GM21528 (cell line): Measurements from ENCODE around the gene GPR25.
A peak's percentile ranks its signal among the peaks of the same experiment; 100 is the strongest.

Experiments
- ATAC-seq: cut with Tn5 transposase; IDR thresholded peaks from one replicate; pipeline ENCODE4 v1.9.1; 2021; ENCODE audit warnings: mild to moderate bottlenecking, moderate library complexity; ENCODE audit not compliant: unreplicated experiment, low FRiP score

The GPR25 gene

DNA sequence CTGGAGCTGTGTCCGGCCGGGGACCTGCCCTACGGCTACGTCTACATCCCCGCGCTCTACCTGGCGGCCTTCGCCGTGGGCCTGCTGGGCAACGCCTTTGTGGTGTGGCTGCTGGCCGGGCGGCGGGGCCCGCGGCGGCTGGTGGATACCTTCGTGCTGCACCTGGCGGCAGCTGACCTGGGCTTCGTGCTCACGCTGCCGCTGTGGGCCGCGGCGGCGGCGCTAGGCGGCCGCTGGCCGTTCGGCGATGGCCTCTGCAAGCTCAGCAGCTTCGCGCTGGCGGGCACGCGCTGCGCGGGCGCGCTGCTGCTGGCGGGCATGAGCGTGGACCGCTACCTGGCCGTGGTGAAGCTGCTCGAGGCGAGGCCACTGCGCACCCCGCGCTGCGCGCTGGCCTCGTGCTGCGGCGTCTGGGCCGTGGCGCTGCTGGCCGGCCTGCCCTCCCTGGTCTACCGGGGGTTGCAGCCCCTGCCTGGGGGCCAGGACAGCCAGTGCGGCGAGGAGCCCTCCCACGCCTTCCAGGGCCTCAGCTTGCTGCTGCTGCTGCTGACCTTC lies 412 bp downstream of the GPR25 start:
- no peak for ATAC-seq

DNA sequence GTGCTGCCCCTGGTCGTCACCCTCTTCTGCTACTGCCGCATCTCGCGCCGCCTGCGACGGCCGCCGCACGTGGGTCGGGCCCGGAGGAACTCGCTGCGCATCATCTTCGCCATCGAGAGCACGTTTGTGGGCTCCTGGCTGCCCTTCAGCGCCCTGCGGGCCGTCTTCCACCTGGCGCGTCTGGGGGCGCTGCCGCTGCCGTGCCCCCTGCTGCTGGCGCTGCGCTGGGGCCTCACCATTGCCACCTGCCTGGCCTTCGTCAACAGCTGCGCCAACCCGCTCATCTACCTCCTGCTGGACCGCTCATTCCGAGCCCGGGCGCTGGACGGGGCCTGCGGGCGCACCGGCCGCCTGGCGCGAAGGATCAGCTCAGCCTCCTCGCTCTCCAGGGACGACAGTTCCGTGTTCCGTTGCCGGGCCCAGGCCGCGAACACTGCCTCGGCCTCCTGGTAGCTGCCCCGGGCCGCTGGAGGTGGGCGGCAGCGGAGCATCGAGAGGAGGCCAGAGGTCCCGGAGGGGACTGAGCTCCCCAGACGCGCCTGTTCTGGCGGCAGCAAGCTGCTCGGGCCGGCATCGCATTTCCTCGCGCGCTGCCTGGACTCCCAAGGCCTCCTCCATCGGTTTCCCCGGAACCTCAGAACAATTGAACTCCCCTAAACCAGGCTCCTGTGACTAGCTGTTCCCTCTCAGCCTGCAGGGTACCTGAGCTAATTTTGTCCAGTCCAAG lies 1.1 kb downstream of the GPR25 start:
- ATAC-seq: no peak

DNA sequence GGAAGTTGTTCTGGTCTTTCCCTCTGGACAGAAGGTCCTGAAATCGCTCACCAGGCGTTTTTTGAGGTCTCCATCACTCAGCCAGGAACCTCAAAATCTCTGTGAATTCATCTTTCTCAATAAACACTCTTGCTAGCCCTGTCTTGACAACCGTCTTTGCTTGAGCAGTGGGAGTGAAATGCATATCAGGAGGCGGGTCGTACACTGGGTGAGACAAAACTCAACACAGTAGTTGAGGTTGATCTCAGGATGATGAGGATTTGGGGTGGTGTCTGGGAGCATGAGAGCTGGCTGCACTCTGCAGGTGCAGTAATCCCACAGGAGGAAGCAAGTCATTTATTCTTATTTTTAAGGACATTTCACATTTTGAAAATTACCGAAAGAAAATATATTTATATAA lies 1.9 kb downstream of the GPR25 start:
- ATAC-seq: no peak

DNA sequence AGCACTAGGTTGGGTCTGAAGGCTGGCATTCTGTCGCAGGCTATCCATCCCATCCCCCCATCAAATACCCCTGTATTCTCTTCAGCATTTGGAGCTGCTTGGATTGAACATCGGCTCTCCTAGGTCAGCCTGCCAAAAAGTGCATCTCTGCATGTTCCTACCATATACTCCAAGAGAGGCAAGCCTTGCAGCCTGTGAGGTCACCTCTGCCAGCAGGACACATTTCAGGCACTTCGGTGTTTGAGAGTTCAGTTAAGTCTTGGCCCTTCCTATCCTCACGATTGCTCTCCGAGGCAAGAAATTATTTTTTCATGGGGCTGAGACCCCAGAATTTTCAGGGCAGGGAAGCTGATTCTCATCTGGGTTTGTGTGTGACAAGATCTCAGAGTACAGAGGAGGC lies 2.6 kb downstream of the GPR25 start:
- no peak for ATAC-seq

DNA sequence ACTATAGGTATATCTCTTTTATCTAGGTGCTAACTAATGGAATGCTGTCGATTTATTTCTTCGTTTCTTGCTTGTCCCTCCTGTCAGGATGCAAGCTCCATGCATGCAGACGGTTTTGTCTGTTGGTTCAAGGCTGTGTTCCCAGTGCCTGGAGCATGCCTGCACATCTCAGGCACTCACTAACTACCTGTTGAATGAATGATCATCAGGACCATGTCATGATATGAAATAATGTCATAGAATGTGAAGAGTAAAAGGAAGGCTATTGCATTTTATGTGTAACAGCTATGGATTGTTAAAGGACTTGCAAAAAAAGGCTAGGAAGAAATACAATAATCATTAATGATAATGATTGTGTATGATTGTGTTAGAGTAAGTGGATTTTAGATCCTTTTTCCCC lies 4.2 kb downstream of the GPR25 start:
- ATAC-seq: no peak

DNA sequence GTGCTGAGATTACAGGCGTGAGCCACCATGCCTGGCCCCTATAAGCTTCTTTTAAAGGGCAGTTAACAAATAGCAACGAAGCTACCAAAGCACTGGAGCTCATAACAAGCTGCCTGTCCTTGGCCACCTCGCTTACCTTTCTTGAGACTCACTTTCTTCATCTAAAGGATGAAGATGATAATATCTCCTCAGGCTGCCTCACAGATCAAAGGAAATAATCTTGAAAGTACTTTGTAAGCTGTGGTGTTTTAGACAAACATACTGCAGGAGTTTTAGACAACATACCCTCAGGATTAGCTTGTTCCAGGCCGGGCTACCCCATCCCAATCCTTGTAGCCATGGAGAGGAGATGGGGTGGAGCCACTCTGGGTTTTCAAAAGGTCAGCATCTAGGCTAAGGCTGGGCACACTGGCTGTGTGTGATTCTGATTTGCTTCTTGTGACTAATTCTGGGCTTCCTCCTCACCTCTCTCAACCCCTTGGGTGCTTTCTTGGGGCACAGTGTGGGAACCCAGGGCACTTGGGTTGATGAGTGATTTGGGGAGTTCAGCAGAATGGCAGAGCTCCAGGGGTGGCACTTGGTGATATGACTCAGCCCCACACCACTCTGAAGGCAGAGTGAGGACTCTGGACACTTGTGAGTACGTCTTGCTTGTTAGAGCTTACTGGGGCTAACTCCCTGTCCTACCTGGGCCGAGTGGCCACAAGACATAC lies 5.2 kb downstream of the GPR25 start:
- ATAC-seq: no peak

DNA sequence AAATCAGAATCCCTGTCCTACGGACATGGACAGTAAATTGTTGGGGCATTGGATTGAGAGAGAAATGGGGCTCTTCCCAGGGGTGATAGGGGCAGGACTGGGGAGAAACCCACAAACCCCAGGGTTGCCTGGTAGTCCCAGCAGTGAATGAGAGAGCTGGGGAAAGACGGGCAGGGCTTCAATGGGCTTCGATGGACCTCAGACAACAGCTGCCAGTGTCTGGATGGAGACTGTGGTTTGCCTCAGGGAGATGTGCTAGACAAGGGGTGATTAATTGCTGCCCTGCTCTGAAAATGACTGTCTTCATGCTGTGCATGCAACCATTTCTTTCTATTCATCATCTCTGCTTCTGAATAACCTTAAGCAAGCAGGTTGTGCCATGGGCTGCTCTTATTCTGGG lies 7.4 kb downstream of the GPR25 start:
- ATAC-seq: peak; percentile 79

DNA sequence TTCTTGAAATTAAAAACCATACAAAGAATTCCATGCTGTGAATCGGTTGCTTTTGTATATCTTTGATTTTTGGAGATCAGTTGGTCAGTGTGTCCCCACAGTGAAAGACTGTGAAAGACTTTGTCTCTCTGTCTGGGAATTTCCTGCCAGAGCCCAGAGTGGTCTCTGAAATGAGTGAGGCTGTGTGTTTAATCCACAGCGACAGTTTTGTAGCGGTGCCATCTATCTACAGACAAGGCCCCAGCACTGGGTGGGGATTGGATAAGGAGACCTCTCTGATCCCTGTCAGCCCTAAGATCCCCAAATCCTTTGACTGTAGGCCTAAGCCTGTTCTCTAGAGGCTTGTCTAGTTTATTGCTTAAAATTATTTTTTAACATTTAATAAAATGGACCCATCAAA lies 10.3 kb downstream of the GPR25 start:
- no peak for ATAC-seq

DNA sequence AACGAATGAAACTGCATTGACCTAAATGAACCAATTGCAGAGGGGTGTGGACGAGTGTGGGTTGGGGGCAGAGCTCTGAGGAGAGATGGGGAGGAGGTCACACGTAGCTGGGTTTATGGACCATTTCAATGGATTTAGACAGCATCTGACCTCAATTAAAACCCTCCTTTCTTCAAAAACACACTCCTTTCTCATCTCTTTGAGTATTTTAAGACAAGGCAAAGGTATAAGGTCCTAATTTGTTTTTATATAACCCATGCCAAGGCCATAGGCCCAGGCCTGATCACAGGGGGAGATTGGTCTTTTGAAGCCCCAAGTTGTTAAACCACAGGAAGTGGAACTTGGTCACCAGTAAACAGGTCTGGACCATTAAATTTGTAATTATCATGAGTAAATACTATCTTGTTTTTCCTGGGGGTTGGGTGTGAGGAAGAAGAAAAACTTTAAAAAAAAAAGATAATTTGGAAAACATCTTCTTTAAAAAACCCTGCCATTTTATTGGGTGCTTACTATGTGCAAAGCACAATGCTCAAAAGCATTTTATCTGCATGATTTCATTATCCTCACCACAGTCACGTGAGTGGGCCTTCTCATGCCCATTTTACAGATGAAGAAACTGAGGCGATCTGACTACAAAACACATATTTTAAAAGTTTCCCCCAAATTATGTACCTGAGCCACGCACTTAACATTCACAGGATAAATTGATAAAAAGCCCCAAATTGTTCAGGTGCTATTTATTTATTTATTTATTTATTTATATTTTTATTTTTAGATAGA lies 13.0 kb downstream of the GPR25 start:
- no peak for ATAC-seq

DNA sequence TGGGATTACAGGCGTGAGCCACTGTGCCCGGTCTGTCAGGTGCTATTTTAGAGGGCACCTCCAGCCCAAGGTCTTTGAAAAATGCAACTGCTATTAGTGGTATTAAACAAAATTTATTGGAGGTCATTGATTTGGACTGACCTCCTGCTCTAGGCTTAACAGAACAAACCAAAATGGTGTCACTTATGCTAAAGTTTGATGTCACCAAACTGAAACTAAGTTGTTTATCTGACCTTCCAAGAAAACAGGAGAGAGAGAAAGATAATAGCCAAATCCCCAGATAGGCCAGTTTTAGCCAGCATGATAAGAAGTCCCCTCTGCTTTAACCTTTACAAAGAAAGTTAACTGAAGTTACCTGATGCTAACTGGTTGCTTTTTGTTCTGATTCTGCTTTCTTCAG lies 13.8 kb downstream of the GPR25 start:
- ATAC-seq: no peak

DNA sequence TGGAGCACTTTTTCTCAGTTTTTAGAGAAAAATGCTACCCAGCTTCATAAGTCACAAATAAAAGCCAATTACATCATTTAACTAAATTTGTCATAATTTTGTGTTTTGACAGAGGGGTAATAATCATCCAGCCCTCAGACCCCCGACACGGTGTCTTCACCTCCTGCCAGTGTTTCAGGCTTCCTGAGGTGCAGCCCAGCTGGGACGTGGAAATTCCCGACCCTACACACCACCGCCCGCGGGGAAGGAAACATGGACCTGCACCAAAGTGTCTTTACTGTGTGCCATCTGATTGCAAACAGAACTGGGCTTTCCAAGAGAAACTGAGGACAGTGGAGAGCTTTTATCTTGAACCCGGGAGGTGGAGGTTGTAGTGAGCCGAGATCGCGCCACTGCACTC lies 14.3 kb downstream of the GPR25 start:
- ATAC-seq: no peak

DNA sequence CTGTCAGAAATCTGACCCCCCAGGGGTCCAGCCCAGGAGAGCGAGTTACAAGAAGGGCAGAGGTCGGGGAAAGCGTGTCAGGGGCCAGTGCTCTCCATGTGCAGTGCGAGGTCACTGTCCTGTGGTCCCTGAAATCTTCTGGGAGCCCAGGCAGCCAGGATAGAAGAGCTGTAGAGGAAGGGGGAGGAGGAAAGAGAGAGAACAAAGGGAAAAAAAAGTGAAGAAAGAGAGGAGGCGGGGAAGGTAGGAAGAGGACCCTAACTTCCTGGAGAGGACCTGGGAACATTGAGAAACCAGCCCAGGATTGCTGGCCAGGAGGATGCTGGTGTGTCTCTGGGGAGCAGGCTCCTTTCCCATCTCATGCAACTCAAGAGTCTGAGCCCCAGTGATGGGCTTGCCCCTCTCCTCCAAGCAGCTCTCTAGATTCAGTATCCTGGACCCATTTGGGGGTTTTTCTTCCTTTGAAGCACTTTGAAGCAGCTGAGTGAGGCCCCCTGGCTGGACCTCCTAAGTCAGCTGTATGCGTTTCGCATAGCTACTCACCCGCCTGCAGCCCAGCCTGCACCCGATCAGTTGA lies 15.1 kb downstream of the GPR25 start:
- ATAC-seq: no peak

DNA sequence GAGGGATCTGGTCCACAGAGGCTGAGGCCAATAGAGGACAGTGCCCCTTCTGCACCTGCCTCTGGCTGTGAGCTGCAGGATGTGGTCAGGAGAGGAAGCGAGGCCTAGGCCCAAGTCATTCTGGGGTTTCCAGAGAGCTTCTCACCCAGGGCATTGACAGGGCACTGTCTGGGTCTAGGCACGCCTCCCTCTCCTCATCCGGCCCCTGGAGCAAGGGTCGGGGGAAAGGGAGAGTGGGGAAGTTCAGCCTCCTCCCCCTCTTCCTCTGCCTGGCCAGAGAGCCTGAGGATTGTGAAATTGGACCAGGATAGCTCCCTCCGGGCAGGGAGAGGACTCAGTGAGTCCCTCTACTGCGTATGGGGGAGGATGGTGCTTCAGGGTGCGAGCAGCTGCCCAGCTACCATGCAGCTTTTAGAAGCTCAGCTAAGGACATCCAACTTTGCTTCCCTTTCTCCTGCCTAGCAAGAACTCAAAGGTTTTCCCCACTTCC lies 15.6 kb downstream of the GPR25 start:
- ATAC-seq: peak; percentile 95

DNA sequence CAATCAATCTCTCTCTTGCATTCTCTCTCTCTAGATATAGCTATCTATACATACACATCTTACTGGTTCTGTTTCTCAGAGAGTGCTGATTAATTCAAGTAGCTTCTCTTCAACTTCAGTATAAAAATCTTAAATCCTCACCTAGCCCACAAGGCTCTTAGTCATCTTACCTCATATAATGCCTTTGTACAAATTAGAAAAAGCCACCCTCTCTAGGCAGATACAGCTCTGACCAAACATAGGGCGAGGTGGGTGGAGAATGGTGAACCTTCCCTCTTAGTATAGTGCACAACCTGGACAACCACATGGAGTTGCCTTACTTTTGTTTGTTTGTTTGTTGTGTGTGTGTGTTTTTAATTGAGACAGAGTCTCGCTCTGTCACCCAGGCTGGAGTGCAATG lies 16.8 kb downstream of the GPR25 start:
- no peak for ATAC-seq

DNA sequence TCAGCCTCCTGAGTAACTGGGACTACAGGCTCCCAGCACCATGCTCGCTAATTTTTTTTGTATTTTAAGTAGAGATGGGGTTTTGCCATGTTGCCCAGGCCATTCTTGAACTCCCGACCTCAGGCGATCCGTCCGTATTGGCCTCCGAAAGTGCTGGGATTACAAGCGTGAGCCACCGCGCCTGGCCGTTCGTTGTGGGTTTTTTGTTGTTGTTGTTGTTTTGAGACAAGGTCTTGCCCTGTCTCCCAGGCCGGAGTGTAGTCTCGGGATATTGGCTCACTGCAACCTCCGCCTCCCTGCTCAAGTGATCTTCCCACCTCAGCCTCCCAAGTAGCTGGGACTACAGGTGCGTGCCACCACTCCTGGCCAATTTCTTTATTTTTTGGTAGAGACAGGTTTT lies 17.2 kb downstream of the GPR25 start:
- no peak for ATAC-seq

DNA sequence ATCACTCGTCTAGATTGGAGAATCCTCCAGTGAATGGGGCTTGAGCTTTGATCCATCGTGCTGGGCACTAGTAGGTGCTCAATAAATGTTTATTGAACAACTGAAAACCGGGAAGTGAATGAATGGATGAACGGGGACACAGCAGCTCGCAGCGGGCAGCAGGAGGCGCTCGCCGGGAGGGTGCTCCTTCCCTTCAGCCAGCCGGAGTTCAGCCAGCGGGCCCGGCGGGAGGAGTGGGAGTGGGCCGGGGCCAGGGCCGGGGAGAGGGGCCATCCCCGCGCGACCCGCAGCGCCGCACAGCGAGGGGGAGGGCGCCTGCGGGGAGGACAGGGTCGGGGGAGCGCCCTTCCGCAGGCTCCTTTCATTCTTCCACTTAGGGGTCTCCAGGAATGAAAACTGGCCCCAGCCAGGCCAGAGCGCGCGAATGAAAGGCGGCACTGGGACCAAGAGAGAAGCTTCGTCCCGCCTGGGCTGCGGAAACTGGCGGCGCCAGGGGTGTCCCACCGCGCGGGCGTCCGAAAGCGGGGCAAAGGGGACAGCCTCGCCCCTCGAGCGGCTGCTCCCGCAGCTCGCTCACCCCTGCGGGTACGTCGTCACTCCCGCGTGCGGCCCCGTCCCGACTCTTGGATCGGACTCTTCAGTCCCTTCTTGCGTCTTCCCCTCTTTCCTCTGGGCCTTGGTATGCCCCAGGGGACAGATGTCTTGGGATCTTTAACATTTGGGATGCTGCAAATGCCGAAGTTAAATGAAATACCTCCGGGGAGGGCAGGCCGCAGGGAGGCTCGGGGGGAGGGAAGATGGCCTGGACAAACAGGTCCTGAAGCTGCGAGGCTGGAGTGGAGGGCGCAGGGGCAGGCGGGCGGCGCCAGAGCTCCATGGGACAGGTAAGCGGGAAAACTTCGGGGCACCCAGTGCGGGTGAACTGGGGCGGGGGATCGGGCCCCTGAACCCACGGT lies 18.3 kb downstream of the GPR25 start:
- no peak for ATAC-seq

DNA sequence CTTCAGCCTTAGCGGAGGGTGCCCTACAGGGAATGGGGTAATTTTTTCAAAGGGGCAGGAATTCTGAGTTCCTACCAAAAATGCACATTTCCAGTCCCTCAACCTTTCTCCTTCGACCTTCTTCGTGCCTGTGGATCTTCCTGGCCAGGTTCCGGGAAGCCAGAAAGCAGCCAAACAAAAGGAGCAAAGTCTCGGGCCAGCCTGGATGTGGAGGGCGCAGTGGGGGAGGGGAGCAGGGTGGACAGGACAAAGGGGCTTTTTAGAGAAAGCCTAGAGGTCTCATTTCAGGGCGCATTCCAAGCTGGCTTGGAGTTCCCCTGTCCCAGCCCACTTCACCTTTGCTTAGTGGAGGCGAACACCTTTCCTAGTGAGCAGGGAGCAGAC lies 19.0 kb downstream of the GPR25 start:
- ATAC-seq: no peak

DNA sequence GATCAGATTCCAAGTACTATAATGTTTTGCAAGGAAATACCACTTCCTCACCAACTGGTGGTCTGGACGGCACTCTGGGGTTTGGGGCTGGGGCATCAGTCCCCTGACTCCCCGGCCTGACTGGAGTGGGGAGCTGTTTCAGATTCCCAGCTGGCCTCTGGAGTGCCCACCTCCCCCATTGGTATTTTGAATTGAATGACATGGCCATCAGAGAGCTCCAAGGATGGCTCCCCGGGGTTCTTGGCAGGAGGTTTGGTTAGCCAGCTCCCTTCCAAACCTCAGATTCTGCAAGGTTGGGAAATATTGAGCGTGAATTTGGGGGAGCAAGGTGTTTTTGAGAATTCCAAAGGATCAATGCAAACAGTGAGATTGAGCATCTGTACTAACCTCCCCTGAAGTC lies 19.8 kb downstream of the GPR25 start:
- no peak for ATAC-seq

DNA sequence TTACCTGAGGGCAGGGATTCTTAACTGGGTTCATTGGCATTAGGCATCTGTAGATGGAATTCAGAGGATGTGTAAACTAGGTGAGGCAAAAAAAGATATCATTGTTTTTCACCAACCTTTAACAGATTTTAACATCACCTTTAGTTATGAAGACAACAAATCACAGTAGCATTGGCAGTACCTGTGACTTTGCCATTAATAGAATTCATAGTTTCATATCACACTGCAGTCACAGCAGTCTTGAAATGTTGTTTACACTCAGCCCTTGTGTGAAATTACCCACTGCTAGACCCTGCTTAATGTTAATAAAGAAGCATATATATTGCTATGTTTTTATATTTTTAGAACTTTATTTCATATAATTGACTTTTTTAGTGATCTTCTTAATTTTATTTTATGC lies 20.2 kb downstream of the GPR25 start:
- ATAC-seq: no peak

DNA sequence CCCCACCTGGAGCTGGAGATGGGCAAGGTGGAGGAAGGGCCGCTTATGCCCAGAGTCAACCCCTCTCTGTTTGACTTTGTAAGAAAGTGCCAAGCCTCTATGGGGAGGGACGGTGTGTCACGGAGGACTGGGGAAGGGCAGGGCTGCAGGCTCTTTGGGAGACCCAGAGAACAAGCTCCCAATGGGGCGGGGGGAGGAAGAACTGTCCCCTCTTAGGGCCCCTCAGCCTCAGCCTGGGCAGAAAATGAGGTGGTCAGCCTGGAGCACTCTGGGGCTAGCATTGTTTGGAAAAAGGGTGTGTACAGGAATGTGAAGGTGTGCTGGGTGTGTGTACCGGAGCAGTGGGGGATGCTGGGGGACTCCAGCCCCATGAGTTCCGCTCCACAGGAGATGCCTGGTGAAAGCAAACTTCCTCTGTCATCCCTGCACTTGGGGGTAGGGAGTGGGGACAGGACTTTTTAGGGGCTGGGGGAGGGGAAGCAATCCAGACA lies 20.7 kb downstream of the GPR25 start:
- ATAC-seq: no peak
